ENCODE results near the gene PUSL1.

PUSL1 gene

GRCh38 chr1:1293263-1294249 is 14.8 kb upstream of the PUSL1 start:
- no peak overlapping the region for H3K14ac ChIP-seq (ENCODE audit: low read length in 2 of 2)
- no peak overlapping the region for H3K18ac ChIP-seq (ENCODE audit: low read depth in 1 of 2, low read length in 2 of 2)
- H2BK120ac ChIP-seq (ENCODE audit: low read depth, low read length), result no peak overlapping the region
- H3K4me3 ChIP-seq (ENCODE audit: insufficient read depth in 1 of 2, low read depth in 1 of 2, low read length in 2 of 2), result no peak overlapping the region
- H3K9me3 ChIP-seq (ENCODE audit: control insufficient read depth, low read length), result no peaks in the 10 kb centered on the region
- no peak for DNase-seq
- no peak overlapping the region for H2AK5ac ChIP-seq (ENCODE audit: low read length, severe bottlenecking)
- no peak overlapping the region for H3K4me2 ChIP-seq (ENCODE audit: low read length, poor library complexity, severe bottlenecking)
- H3K27ac ChIP-seq (ENCODE audit: low read length, poor library complexity, severe bottlenecking), result no peak overlapping the region
- no peak overlapping the region for H3K9ac ChIP-seq (ENCODE audit: low read length)
- H2BK5ac ChIP-seq (ENCODE audit: low read depth, low read length, poor library complexity, severe bottlenecking), result no peak overlapping the region
- H2AFZ ChIP-seq (ENCODE audit: low read depth, low read length), result no peak overlapping the region
- H3K23ac ChIP-seq (ENCODE audit: low read length in 2 of 2), result no peak overlapping the region
- no peak overlapping the region for H2BK12ac ChIP-seq (ENCODE audit: low read length in 2 of 2)
- no peak overlapping the region for H2BK15ac ChIP-seq (ENCODE audit: low read depth, poor library complexity, severe bottlenecking)
- H3K79me1 ChIP-seq (replicated peaks; ENCODE audit: low read length, poor library complexity, severe bottlenecking), result no peaks in the 10 kb centered on the region
- no peak overlapping the region for H4K8ac ChIP-seq (ENCODE audit: low read length)
- peaks cover 5 to 63% of the 10 kb centered on the region in 2 experiments for H3K36me3 ChIP-seq (ENCODE audit: control insufficient read depth in 1 of 2, insufficient read depth in 2 of 2, low read depth in 1 of 2, low read length in 2 of 2)
- WGBS, result 79% methylated on average over 85 of the region's 94 CpGs
- H3K4ac ChIP-seq (ENCODE audit: low read depth in 1 of 2, low read length in 2 of 2), result no peak overlapping the region
- H3K4me1 ChIP-seq (ENCODE audit: control insufficient read depth, insufficient read depth, low read depth, low read length), result peaks cover 18% of the 10 kb centered on the region
- no peaks in the 10 kb centered on the region for H3K27me3 ChIP-seq (ENCODE audit: control insufficient read depth in 1 of 2, insufficient read depth in 1 of 2, low read length in 2 of 2)
- no peak overlapping the region for H4K91ac ChIP-seq (ENCODE audit: low read length)

DNA sequence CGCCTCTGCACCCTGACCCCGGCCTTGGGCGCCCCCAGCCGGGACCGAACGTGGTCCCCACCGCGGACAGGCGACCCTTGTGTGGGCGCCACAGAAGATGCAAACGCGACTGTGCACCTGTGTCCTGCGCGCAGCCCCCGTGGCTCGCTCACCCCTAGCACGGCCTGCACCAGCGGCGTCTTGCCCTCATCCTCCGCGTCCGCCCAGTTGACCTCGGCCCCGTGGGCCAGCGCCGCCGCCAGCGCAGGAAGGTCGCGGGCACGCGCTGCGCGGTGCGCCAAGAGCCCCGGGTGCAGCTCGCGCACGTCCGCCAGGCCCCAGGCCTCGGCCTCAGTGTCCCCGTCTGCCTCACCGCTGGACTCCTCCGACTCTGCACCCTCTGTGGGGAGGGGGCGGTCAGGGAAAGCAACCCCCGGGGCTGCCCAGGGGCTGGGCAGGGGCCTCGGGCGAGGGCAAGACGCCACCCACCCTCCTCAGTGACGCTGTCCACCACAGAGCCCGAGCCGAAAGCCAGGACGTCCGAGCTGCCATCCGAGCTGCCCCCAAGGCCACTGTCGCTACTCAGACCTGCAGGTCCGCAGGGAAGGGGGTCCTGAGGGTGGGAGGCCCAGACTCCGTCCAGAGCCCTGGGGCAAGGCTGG is 14.0 kb upstream of the PUSL1 start:
- Histone ChIP-seq H3K14ac (ENCODE audit: low read length in 2 of 2) (no peak overlapping the region), H2AFZ (ENCODE audit: low read depth, low read length) (no peak overlapping the region), H3K4me3 (ENCODE audit: insufficient read depth in 1 of 2, low read depth in 1 of 2, low read length in 2 of 2) (no peak overlapping the region), H3K18ac (ENCODE audit: low read depth in 1 of 2, low read length in 2 of 2) (no peak overlapping the region), H3K4me2 (ENCODE audit: low read length, poor library complexity, severe bottlenecking) (no peak overlapping the region), H4K8ac (ENCODE audit: low read length) (no peak overlapping the region), H3K4me1 (ENCODE audit: control insufficient read depth, insufficient read depth, low read depth, low read length) (peaks cover 18% of the 10 kb centered on the region), H3K27me3 (ENCODE audit: control insufficient read depth in 1 of 2, insufficient read depth in 1 of 2, low read length in 2 of 2) (no peaks in the 10 kb centered on the region), H4K91ac (ENCODE audit: low read length) (peak overlapping the region; percentile 52), H2BK15ac (ENCODE audit: low read depth, poor library complexity, severe bottlenecking) (no peak overlapping the region), H3K4ac (ENCODE audit: low read depth in 1 of 2, low read length in 2 of 2) (no peak overlapping the region), H3K36me3 (ENCODE audit: control insufficient read depth in 1 of 2, insufficient read depth in 2 of 2, low read depth in 1 of 2, low read length in 2 of 2) (peaks cover 5 to 72% of the 10 kb centered on the region in 2 experiments), H3K79me1 (replicated peaks; ENCODE audit: low read length, poor library complexity, severe bottlenecking) (no peaks in the 10 kb centered on the region), H3K23ac (ENCODE audit: low read length in 2 of 2) (no peak overlapping the region), H2BK120ac (ENCODE audit: low read depth, low read length) (no peak overlapping the region), H2BK5ac (ENCODE audit: low read depth, low read length, poor library complexity, severe bottlenecking) (no peak overlapping the region), H2BK12ac (ENCODE audit: low read length in 2 of 2) (no peak overlapping the region), H3K9me3 (ENCODE audit: control insufficient read depth, low read length) (no peaks in the 10 kb centered on the region), H2AK5ac (ENCODE audit: low read length, severe bottlenecking) (no peak overlapping the region), H3K27ac (ENCODE audit: low read length, poor library complexity, severe bottlenecking) (no peak overlapping the region), H3K9ac (ENCODE audit: low read length) (no peak overlapping the region)
- DNase-seq, result no peak
- 92% methylated on average over 58 of the region's 58 CpGs for WGBS

- H2BK12ac ChIP-seq (ENCODE audit: low read length in 2 of 2), result no peak overlapping the region
- H2AFZ ChIP-seq (ENCODE audit: low read depth, low read length), result no peak overlapping the region
- H3K18ac ChIP-seq (ENCODE audit: low read depth in 1 of 2, low read length in 2 of 2), result no peak overlapping the region
- no peak overlapping the region for H3K4ac ChIP-seq (ENCODE audit: low read depth in 1 of 2, low read length in 2 of 2)
- H2BK5ac ChIP-seq (ENCODE audit: low read depth, low read length, poor library complexity, severe bottlenecking), result no peak overlapping the region
- no peak overlapping the region for H3K4me2 ChIP-seq (ENCODE audit: low read length, poor library complexity, severe bottlenecking)
- no peaks in the 10 kb centered on the region for H3K27me3 ChIP-seq (ENCODE audit: control insufficient read depth in 1 of 2, insufficient read depth in 1 of 2, low read length in 2 of 2)
- no peaks in the 10 kb centered on the region for H3K9me3 ChIP-seq (ENCODE audit: control insufficient read depth, low read length)
- peaks cover 16% of the 10 kb centered on the region for H3K4me1 ChIP-seq (ENCODE audit: control insufficient read depth, insufficient read depth, low read depth, low read length)
- no peak overlapping the region for H2BK15ac ChIP-seq (ENCODE audit: low read depth, poor library complexity, severe bottlenecking)
- H3K4me3 ChIP-seq (ENCODE audit: insufficient read depth in 1 of 2, low read depth in 1 of 2, low read length in 2 of 2), result no peak overlapping the region
- peaks cover 5 to 81% of the 10 kb centered on the region in 2 experiments for H3K36me3 ChIP-seq (ENCODE audit: control insufficient read depth in 1 of 2, insufficient read depth in 2 of 2, low read depth in 1 of 2, low read length in 2 of 2)
- H2AK5ac ChIP-seq (ENCODE audit: low read length, severe bottlenecking), result no peak overlapping the region
- H3K9ac ChIP-seq (ENCODE audit: low read length), result no peak overlapping the region
- no peak overlapping the region for H3K14ac ChIP-seq (ENCODE audit: low read length in 2 of 2)
- peaks cover 3% of the 10 kb centered on the region for H3K79me1 ChIP-seq (replicated peaks; ENCODE audit: low read length, poor library complexity, severe bottlenecking)
- DNase-seq, result no peak
- H4K8ac ChIP-seq (ENCODE audit: low read length), result no peak overlapping the region
- H2BK120ac ChIP-seq (ENCODE audit: low read depth, low read length), result no peak overlapping the region
- H3K23ac ChIP-seq (ENCODE audit: low read length in 2 of 2), result no peak overlapping the region
- no peak overlapping the region for H4K91ac ChIP-seq (ENCODE audit: low read length)
- H3K27ac ChIP-seq (ENCODE audit: low read length, poor library complexity, severe bottlenecking), result no peak overlapping the region
- WGBS, result 96% methylated on average over 35 of the region's 35 CpGs
Observed at GRCh38 chr1:1295154-1295923, 13.1 kb upstream of the PUSL1 start.

All from mesenchymal stem cell (in vitro differentiated cells and primary cell).